Activated CD4-positive, alpha-beta T cell treated with anti-CD3 and anti-CD28 coated beads for 1 hour (primary cell): Measurements from ENCODE around the gene RASSF3.

Source experiments
- DNase-seq: peaks from one replicate; pipeline ENCODE4 v3.0.0-alpha.2; 2020

Gene RASSF3

GRCh38 chr12:64695550-64695949, 85.3 kb downstream of the RASSF3 start:
- no peak for DNase-seq

- DNase-seq = no peak
Observed at GRCh38 chr12:64696080-64696741, 85.9 kb downstream of the RASSF3 start.

GRCh38 chr12:64699504-64700115, 89.3 kb downstream of the RASSF3 start:
- DNase-seq = no peak

GRCh38 chr12:64700532-64700931, 90.2 kb downstream of the RASSF3 start:
- DNase-seq = no peak

GRCh38 chr12:64701283-64701682, 91.0 kb downstream of the RASSF3 start:
- DNase-seq = no peak

- DNase-seq = no peak
Observed at GRCh38 chr12:64706306-64706705, 96.0 kb downstream of the RASSF3 start.

GRCh38 chr12:64706857-64707256, 96.6 kb downstream of the RASSF3 start:
- no peak for DNase-seq

- DNase-seq = no peak
Observed at GRCh38 chr12:64707362-64707761, 97.1 kb downstream of the RASSF3 start.

GRCh38 chr12:64707926-64708325, 97.6 kb downstream of the RASSF3 start:
- no peak for DNase-seq

- no peak for DNase-seq
Observed at GRCh38 chr12:64709429-64709828, 99.1 kb downstream of the RASSF3 start.

- DNase-seq = no peak
Observed at GRCh38 chr12:64713376-64713775, 103.1 kb downstream of the RASSF3 start.

- DNase-seq = no peak
Observed at GRCh38 chr12:64714551-64714968, 104.3 kb downstream of the RASSF3 start.

- DNase-seq = no peak
Observed at GRCh38 chr12:64716371-64716770, 106.1 kb downstream of the RASSF3 start.

GRCh38 chr12:64716839-64717455, 106.7 kb downstream of the RASSF3 start:
- DNase-seq = no peak

- DNase-seq = no peak
Observed at GRCh38 chr12:64718649-64719048, 108.4 kb downstream of the RASSF3 start.

GRCh38 chr12:64720884-64721283, 110.6 kb downstream of the RASSF3 start:
- no peak for DNase-seq

GRCh38 chr12:64722835-64723234, 112.5 kb downstream of the RASSF3 start:
- DNase-seq = no peak

- no peak for DNase-seq
Observed at GRCh38 chr12:64723630-64724029, 113.3 kb downstream of the RASSF3 start.

- DNase-seq = no peak
Observed at GRCh38 chr12:64724201-64724745, 114.0 kb downstream of the RASSF3 start.

- DNase-seq = no peak
Observed at GRCh38 chr12:64729909-64730587, 119.8 kb downstream of the RASSF3 start.

GRCh38 chr12:64730588-64730969, 120.3 kb downstream of the RASSF3 start:
- DNase-seq = no peak

GRCh38 chr12:64731683-64732082, 121.4 kb downstream of the RASSF3 start:
- no peak for DNase-seq

GRCh38 chr12:64733857-64734256, 123.6 kb downstream of the RASSF3 start:
- DNase-seq = no peak

GRCh38 chr12:64735442-64735841, 125.1 kb downstream of the RASSF3 start:
- DNase-seq = no peak
